CD4-positive, alpha-beta T cell treated with Interleukin-15 for 4 hours (primary cell): ENCODE results near the gene RAPGEF2.
A peak's percentile ranks its signal among the peaks of the same experiment; 100 is the strongest.
"Not testable (repeated sequence)": the region's sequence is repeated elsewhere in the genome, so short reads cannot be mapped to it uniquely, and the experiment has no call there.

Experiments
- DNase-seq: peaks from one replicate; pipeline ENCODE4 v3.0.0-alpha.2; 2020; ENCODE audit warnings: low spot score

The RAPGEF2 gene

DNA sequence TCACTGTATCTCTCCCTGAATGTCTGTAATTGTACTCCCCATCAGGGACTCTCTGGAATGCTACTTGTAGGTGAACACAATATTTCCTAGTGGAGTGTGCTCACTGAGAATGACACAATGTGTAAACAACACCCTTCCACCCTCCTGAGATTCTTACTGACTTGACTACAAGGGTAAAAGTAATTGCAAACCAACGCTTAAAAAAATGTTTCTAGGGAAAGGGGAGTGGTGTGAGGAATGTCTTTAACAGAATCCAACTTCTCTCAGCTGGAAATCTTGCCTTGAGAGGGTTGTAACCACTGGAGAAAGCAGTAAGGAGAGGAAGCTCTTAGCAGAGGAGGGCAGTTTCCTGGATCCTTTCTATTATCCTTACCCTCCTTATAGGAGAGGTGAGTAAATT, 5.1 kb upstream of the RAPGEF2 start:
- DNase-seq = no peak

DNA sequence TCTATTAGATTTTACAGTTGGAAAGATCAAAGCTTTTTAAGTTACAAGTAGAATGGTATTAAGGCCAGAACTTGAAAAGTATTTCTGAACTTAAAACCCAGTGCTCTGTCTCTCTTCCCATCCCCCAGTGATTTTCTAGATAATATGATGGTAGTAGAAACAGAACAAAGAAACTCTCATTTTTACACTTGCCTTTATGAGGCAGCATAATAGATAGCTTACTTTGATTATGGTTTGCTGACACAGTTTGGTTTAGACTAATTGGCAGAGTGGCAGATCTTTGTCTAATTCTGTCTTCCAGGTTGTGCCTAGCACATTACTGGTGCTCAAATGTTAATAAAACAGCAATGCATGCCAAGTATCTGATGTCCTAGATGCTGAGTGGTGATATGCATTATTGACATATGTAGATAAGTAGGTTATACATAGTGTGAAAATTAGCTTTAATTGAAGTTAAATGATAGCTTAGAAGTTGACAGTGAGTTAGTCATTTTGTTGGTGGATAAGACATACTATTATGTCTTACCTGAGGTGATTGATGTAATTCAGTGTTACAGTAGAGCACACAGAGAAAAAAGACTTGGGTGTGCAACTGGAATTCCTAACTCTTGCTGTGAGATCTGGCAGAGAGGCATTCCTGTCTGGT, 4.3 kb upstream of the RAPGEF2 start:
- DNase-seq = no peak

DNA sequence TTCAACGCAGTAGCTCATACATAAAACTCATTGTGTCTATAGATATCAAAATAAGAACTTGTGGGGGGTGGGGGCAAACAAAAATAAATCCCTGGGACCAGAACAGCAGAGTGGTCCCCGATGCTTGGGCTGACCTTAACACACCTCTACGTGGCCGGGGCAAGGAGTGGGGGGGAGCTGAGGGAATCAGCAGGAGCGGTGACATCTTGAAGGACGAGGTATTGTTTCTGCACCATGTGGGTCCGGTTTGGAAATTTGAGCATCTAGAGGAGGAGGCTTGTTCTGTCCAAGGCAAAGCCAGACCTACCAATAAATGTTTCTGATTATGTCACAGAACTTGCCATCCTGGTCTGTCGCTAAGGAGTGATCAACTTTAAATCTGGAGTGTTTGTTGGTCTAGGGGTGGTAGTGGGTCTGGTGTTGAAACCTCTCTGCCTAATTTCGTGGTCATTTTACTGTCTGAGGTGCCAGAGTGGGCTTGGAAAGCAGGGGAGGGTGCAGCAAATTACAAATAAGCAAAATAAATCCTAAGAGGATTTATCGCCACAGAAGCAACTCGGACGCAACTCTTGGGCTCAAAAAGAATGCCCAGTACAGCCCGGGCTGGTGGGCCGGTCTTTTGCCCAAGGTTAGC, 774 bp upstream of the RAPGEF2 start:
- no peak for DNase-seq

DNA sequence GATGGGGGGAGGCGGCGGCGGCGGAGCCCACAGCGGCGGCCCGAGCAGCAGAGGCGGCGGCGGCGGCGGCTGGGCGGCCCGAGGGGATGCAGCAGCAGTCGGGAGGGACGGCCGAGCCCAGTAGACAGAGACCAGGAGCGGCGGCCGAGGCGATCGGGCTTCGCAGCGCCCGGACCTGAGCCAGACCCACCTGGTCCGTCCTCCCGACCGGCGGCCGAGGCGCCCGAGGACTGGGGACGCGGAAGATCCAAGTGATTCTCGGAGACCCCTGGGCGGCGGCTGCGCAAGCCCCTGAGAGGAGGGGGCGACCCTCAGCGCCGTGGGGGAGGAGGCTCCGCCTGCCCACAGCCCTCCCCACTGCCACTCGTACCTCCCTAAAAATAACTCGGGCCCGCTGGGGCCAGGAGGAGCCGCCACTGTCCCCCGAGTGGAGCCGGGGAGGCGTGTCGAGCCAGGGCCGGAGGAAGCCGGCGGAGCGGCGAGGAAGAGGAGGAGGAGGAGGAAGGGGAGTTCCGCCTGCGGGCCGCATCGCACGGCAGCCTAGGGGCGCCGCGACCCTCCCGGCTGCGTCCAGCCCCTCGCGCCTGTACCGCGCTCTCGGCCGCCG, 608 bp downstream of the RAPGEF2 start:
- peak; percentile 25 for DNase-seq

DNA sequence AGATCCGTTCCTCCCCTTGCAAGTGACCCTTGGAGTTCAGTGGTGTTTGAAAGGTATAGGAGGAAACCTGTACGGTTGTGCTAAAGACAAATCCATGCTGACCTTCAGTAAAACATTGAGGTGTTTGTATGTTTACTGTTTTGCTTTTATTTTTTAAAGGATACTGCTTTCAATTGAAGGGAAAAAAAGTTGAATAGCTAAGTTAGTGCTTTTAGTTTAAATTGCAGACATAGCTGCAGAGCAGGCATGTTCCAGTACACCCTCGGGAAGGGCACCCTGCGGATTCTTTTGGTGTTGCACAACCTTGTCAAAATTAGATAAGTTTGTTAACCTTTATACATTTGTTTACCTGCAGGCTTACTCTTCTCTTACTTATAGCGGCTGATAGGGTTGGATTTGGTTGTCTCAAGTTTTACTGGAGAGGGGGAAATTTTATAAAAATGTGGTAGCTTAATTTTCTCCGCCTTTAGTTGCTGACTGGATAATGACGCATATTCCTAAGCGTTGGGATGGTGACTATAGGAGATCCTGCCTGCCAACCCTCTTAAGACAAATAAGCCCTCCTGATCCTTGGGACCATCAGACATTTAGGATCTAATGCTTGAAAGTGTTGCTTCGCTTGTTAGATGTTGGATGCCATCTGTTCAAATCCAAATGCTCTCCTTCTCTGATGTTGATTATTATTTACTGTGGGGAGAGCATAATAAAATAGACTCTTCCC, 2.0 kb downstream of the RAPGEF2 start:
- DNase-seq = no peak

DNA sequence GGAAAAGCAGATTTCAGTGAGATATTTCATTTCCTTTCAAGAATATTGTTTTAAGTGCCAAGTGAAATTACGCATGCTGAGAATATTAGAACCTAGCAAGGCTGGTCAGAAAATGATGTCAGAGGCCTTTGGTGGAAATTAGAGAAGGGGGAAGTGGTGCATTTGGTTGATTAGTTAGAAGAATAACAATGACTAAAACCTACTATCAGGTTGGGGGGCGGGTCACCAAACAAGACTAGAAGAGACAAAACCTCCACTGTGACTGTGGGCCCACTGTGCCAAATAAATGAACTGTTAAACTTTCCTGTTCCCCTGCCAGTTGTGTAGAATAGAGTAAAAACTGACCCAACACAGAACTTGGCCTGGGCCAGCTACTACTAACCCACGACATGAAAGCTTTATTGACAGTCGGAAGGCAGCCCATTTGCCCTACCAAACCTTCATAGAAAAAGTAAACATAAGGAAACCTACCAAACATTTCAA, 2.9 kb downstream of the RAPGEF2 start:
- no peak for DNase-seq

DNA sequence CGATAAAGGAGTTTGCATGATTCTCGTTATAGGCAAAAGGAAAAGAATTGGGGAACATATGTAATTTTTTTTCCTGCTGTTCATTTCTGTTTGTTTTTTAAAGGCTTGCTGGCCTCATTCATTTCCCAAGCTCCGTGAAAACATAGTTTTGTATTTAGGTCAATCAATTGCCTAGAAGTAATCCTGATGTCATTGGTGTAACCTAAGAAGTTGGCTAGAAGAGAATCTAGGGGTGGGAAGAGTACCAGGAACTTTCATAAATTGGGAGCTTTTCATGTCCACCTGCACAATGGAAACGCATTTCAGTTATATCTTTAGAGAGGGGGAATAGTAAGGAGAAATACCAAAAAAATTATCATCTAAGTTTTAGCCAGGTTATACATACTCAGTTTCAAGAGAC, 3.8 kb downstream of the RAPGEF2 start:
- no peak for DNase-seq

DNA sequence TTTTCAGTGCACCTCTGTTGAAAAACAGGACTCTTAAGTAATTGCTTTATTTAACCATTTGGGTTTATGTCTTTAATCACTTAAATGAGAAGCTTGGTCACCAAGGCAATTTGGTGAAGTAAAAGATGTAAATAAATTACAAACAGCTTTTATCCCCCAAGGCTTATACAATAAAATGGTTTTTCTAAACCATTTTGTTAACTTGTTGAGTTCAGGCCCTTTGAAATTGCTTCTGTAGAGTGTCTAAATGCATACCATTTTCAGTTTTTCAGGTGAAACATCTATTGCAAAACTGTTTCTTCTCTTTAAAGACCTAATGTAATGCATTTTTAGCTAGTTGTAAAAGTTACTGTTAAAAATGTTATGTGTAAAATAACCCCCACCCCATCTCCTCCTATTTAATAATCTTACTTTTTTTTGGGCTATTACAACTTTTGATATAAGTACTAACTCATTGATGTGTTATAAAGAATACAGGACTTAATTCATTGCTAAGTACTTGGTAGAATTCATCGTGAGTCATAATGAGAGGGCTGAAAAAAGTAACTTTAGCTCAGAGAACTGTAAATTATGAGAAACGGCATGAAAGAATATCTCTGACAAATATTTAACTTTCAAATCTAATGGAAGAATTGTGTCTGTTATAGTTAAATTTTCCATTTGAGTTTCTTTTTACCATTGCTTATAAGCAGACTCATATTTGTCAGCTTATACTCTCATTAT, 4.5 kb downstream of the RAPGEF2 start:
- DNase-seq = no peak

DNA sequence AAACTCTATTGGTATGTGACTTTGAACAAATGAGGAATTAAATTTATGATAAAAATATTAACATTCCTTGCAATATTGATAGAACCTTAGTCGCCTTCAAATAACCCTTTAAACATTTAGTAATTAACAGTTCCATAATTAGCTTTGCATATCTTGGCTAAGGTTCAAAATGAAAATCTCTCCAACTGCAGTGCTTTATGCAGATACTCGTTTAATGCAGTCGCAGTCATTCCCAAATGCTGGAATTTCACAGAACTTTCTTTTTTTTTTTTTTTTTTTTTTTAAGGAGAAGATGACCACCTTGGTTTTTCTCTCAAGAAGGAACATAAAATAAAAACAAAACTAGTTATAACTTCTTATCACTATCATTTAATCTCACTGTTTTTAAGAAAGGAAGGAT, 5.2 kb downstream of the RAPGEF2 start:
- DNase-seq = no peak

DNA sequence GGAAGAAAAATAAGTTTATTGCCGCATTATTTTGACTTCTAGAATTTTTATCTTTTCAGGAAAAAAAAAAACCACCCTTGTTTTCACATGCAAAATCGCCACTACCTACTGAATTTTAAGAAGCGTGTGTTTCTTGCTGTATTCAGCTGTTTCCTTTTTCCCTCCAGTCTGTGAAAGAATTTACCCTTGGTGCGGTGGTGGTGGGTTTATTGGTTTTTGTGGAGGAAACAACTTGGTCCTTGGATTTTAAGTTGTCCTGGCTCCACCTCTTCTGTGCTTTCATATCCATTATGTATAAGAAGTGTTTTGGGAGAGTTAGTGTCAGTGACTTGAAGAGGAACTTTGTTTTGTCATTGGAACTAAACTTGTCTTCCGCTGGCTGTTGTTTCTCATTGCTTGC, 8.1 kb downstream of the RAPGEF2 start:
- no peak for DNase-seq

DNA sequence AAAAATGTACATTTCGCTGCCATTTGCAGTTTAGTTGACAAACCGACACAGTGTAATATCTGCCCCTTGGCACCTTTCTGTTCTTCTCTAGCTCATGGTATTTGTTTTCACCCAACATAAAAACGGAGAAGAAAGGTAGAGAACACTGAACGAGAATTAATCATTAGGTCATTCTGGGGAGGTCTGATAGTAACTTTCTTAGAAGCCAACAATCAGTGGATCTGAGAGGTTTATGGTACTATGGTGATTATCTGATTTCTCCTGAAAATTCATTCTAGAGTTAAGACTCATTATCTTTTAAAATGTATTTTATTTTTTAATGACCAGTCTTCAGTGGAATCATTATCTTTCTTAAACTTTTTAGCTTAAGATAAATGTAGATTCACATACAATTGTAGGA, 8.5 kb downstream of the RAPGEF2 start:
- DNase-seq = no peak

DNA sequence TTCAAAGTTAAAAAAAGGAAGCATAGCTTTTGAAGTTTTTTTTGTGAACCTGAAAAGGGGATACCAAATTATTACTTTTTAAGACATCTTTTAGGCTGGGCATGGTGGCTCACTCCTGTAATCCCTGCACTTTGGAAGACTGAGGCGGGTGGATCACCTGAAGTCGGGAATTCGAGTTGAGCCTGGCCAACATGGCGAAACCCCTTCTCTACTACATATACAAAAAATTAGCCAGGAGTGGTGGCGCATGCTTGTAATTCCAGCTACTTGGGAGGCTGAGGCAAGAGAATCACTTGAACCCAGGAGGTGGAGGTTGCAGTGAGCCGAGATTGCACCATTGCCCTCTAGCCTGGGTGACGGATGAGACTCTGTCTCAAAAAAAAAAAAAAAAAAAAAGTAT, 10.5 kb downstream of the RAPGEF2 start:
- not testable (repeated sequence) for DNase-seq

DNA sequence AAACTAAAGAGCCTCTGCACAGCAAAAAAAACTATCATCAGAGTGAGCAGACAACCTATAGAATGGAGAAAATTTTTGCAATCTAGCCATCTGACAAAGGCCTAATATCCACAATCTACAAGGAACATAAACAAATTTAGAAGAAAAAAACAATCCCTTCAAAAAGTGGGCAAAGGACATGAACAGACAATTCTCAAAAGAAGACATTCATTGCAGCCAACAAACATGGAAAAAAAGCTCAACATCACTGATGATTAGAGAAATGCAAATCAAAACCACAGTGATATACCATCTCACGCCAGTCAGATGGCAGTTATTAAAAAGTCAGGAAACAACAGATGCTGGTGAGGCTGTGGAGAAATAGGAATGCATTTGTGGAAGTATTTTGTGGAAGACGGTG, 13.2 kb downstream of the RAPGEF2 start:
- DNase-seq = not testable (repeated sequence)

DNA sequence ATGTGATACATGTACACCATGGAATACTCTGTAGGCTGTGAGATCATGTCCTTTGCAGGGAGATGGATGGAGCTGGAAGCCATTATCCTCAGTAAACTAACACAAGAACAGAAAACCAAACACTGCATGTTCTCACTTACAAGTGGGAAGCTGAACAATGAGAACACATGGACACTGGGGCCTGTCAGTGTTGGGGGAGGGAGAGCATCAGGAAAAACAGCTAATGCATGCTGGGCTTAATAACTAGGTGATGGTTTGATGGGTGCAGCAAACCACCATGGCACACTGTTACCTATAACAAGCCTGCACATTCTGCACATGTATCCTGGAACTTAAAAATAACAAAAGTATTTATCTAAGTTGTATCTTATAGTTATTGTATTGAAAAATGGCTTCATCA, 13.8 kb downstream of the RAPGEF2 start:
- DNase-seq = not testable (repeated sequence)

DNA sequence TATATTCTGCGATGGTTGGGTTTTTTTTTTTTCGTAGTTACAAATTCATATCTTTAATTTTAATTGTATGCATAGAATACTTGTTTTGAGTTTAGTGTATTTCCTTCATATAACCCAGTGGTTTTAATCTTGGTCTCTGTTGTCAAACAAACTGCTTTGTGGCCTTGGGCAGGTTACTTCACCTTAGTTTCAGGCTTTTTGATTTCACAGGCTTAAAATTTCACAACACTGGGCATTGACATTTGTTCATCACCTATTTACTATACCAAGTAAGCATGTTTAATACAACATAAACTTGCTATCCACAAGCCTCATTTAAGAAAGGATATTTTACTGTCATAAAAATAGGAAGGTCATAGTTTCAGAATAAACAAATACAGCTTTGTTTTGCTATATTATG, 14.7 kb downstream of the RAPGEF2 start:
- DNase-seq = no peak

DNA sequence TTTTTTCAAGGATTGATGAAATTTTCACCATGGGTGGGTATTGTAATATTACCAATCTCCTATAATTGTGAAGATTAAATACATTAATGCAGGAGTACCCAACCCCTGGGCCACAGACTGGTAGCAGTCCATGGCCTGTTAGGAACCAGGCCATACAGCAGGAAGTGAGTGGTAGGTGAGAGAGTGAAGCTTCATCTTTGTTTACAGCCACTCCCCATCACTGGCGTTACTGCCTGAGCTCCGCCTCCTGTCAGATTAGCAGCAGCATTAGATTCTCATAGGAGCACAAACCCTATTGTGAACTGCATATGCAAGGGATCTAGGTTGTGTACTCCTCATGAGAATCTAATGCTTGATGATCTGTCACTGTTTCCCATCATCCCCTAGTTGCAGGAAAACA, 15.1 kb downstream of the RAPGEF2 start:
- DNase-seq = peak; percentile 17

DNA sequence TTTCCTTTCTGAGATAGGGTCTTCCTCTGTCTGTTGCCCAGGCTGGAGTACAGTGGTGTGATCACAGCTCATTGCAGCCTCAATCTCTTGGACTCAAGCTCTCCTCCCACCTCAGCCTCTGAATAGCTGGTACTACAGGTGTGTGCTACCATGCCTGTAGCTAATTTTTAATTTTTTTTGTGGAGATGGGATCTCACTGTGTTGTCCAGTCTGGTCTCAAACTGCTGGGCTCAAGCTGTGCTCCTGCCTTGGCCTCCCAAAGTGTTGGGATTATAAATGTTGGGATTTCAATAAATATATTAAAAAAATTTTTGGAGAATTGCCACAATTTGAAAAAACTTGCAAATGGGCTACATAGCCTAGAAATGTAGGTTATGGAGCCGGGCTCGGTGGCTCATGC, 18.5 kb downstream of the RAPGEF2 start:
- no peak for DNase-seq

DNA sequence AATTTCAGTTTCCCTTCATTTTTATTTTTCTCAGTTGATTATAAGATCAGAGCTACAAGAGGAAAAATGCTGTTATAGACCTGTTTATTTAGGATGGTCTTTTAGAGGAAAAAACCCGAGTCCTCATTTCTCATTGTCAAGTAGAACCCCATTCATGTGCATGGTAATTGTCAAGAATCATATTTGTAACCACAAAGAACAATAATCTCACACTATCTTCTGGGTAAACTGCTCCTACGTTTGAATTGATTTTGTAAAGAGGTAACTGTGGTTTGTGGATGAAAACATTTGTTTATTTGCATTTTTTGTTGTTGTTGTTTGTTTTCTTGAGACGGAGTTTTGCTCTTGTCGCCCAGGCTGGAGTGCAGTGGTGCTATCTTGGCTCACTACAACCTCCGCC, 23.8 kb downstream of the RAPGEF2 start:
- DNase-seq = no peak

DNA sequence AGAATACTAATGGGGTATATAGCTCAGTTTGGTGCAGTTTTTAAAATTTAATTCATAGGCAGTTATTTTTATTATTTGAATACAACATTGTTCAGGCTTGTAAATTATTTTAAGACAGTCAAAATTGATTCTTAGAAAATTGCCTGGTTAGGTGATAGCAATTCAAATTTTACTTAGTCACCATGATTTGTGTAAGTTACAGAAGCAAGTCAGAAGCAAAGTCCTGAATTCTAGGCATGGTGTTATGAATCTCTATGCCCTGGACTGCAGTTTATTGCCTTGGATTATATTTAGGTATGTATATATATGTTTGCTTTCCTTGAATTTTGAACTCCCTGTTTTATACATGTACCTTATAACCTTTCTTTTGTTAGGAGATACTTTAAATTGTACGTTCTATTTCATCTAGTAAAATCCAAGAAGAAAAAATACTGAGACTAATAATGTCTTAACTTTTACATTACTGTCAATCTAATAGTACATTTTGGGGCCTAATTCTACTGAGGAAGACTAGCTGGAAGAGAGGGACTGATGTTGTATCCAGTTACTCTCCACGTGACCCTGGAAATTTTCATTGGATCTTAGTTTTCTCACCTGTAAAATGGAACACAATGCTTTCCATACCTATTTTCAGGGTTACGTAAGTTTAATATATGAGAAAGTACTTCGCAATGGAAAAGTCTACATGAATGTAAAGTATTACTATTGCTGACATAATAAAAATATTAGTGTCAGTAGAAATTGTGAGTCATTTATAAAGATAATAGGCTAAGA, 25.1 kb downstream of the RAPGEF2 start:
- DNase-seq = no peak

DNA sequence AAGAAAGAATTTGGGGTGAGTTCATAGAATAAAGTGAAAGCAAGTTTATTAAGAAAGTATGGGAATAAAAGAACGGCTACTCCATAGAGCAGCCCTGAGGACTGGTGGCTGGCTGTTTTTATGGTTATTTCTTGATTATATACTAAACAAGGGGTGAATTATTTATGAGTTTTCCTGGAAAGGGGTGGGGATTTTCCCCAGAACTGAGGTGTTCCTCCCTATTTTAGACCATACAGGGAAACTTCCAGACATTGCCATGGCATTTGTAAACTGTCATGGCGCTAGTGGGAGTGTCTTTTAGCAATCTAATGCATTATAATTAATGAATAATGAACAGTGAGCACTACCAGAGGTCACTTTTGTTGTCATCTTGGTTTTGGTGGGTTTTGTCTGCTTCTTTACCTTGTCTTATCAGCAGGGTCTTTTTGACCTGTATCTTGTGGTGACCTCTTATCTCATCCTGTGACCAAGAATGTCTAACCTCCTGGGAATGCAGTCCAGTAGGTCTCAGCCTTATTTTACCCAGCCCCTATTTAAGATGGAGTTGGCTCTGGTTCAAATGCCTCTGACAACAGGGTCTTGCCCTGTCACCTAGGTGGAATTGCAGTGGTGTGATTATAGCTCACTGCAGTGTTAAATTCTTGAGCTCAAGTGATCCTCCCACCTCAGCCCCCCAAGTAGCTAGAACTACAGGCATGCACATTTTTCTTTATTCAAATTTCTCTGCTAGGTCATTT, 27.1 kb downstream of the RAPGEF2 start:
- no peak for DNase-seq

DNA sequence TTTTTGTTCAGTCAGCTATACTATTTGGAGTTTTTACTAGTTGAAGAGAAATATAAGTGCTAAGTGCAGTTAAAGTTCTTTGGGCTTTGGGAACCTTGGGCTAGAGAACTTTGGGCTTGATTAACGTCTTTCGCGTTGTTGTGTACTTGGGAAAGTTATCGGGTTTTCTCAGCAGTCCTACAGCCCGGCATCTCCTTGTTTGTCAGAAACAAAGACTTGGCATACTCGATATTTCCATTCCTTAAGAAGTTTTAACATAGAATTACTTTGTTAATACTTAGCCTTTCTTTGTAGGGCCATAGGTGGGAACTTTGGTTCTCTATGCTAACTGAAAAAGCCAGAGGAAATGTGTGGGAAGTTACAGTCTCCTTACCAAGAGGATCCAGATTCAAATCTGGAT, 28.7 kb downstream of the RAPGEF2 start:
- DNase-seq = no peak
